ENCODE measurements around the gene ABAT. TPM values are rescaled to one million over a fixed set of nuclear protein-coding genes. Genes with fewer than 3 reads are reported as not detected.

ABAT gene
- total RNA-seq, 2 donors from 2014 or later: 27.0 to 40.2 TPM

GRCh38 chr16:8669481-8669880 is 4.9 kb upstream of the ABAT start:
- no peaks in the 10 kb centered on the region for H3K27me3 ChIP-seq
- 43 to 58% methylated on average over 1 of the region's 1 CpG for WGBS, 2 donors
- no peak for ATAC-seq
- no peak for TF ChIP-seq POLR2A (IDR thresholded peaks at IDR 0.05)
- no peak for TF ChIP-seq CTCF (IDR thresholded peaks at IDR 0.05)
- no peak for DNase-seq
- intact Hi-C loops (cut with DNase I): loop anchor here (5.0 kb wide), 1 partner anchor 208 kb away; no protein-coding TSS in a partner anchor
- no peak overlapping the region for H3K27ac ChIP-seq
- H3K36me3 ChIP-seq (replicated peaks in 1 of 2; ENCODE audit: insufficient read depth in 1 of 2, low read depth in 2 of 2): no peaks in the 10 kb centered on the region
- H3K4me1 ChIP-seq: peaks cover 5% of the 10 kb centered on the region
- H3K4me3 ChIP-seq: no peak overlapping the region
- H3K9me3 ChIP-seq: no peaks in the 10 kb centered on the region

GRCh38 chr16:8670014-8670560 is 4.3 kb upstream of the ABAT start:
- Histone ChIP-seq H3K36me3 (replicated peaks in 1 of 2; ENCODE audit: insufficient read depth in 1 of 2, low read depth in 2 of 2) (no peaks in the 10 kb centered on the region), H3K27ac (no peak overlapping the region), H3K27me3 (no peaks in the 10 kb centered on the region), H3K4me1 (peaks cover 10% of the 10 kb centered on the region), H3K9me3 (no peaks in the 10 kb centered on the region), H3K4me3 (no peak overlapping the region)
- intact Hi-C loops (cut with DNase I): no loop called here
- no peak for TF ChIP-seq CTCF (IDR thresholded peaks at IDR 0.05)
- no peak for TF ChIP-seq POLR2A (IDR thresholded peaks at IDR 0.05)
- ATAC-seq (no peak), DNase-seq (no peak)
- WGBS, 2 donors: 90 to 100% methylated on average over 1 of the region's 1 CpG

GRCh38 chr16:8673611-8674412 is 605 bp upstream of the ABAT start:
- Histone ChIP-seq H3K4me1 (peaks cover 44% of the 10 kb centered on the region), H3K9me3 (no peaks in the 10 kb centered on the region), H3K27ac (peak overlapping the region in 3 of 4 donors; percentile 30 to 83 (median 78)), H3K4me3 (peak overlapping the region in 1 of 2 donors; percentile 19), H3K36me3 (replicated peaks in 1 of 2; ENCODE audit: insufficient read depth in 1 of 2, low read depth in 2 of 2) (no peaks in the 10 kb centered on the region), H3K27me3 (no peaks in the 10 kb centered on the region)
- 7 to 9% methylated on average over 20 to 24 of the region's 24 CpGs for WGBS, 2 donors
- DNase-seq (no peak), ATAC-seq (peak; percentile 51)
- TF ChIP-seq CTCF (IDR thresholded peaks at IDR 0.05): no peak
- TF ChIP-seq POLR2A (IDR thresholded peaks at IDR 0.05): no peak
- intact Hi-C loops (cut with DNase I): no loop called here

- Histone ChIP-seq H3K36me3 (replicated peaks in 1 of 2; ENCODE audit: insufficient read depth in 1 of 2, low read depth in 2 of 2) (no peaks in the 10 kb centered on the region), H3K4me1 (peaks cover 60% of the 10 kb centered on the region), H3K27me3 (no peaks in the 10 kb centered on the region), H3K27ac (peak overlapping the region; percentile 20 to 83 (median 74)), H3K4me3 (peak overlapping the region; percentile 29 to 55), H3K9me3 (no peaks in the 10 kb centered on the region)
- DNase-seq: peak; percentile 25 to 53 (median 43)
- no peak for TF ChIP-seq POLR2A (IDR thresholded peaks at IDR 0.05)
- TF ChIP-seq CTCF (IDR thresholded peaks at IDR 0.05): no peak
- 31 to 43% methylated on average over 7 to 13 of the region's 13 CpGs for WGBS, 2 donors
- intact Hi-C loops (cut with DNase I): no loop called here
- ATAC-seq: no peak
Observed at GRCh38 chr16:8675183-8676159, 1.1 kb downstream of the ABAT start.
